Tibial artery (tissue), 4 donors: ENCODE results near the gene C9orf57.
A peak's percentile ranks its signal among the peaks of the same experiment; 100 is the strongest.

Source experiments
- DNase-seq, 2 donors: peaks; one replicate each; pipeline ENCODE4 v3.0.0-alpha.2; 2019
- H3K27ac ChIP-seq, 2 donors: fragments of 200-600 bp; sonication (generic) in 1 of 2; 1 replicate in 1 of 2; 2 replicates in 1 of 2; pipeline ENCODE4 v1.5.1; 2018 to 2019; ENCODE audit warnings: mild to moderate bottlenecking in 1 of 2
- H3K27me3 ChIP-seq, 2 donors: fragments of 200-600 bp; sonication (generic) in 1 of 2; one replicate each; pipeline versions ENCODE4 v1.5.1 to v1.6.0; 2016 to 2019
- H3K36me3 ChIP-seq, 3 donors: fragments of 200-600 bp; sonication (generic) in 2 of 3; one replicate each; pipeline ENCODE4 v1.5.1; 2016 to 2019; ENCODE audit warnings: mild to moderate bottlenecking in 2 of 3
- H3K4me1 ChIP-seq, 4 donors: fragments of 200-600 bp; sonication (generic) in 2 of 4; 1 replicate in 3 of 4; 2 replicates in 1 of 4; pipeline ENCODE4 v1.5.1; 2016 to 2019
- H3K4me3 ChIP-seq, 2 donors: fragments of 200-600 bp; sonication (generic) in 1 of 2; 1 replicate in 1 of 2; 2 replicates in 1 of 2; pipeline ENCODE4 v1.5.1; 2018 to 2019; ENCODE audit warnings: mild to moderate bottlenecking in 2 of 2
- H3K9me3 ChIP-seq, 3 donors: fragments of 200-600 bp; sonication (generic) in 1 of 3; one replicate each; pipeline ENCODE4 v1.5.1; 2016 to 2019
- intact Hi-C: fragments of 100-400 bp; cut with DNase I; formaldehyde crosslinking; loops from one replicate; pipeline ENCODE4 v1.15.0; 2023; ENCODE audit warnings: low total_unique reads
- TF ChIP-seq, protein P1 (sequence below), 2 experiments: fragments of 200-600 bp in 1 of 2; fragments of 450-650 bp in 1 of 2; IDR thresholded peaks; one replicate each; pipeline ENCODE4 v1.5.1; 2017 to 2019; ENCODE audit warnings: antibody characterized with exemption in 2 of 2, mild to moderate bottlenecking in 1 of 2, moderate library complexity in 1 of 2

Gene C9orf57

DNA sequence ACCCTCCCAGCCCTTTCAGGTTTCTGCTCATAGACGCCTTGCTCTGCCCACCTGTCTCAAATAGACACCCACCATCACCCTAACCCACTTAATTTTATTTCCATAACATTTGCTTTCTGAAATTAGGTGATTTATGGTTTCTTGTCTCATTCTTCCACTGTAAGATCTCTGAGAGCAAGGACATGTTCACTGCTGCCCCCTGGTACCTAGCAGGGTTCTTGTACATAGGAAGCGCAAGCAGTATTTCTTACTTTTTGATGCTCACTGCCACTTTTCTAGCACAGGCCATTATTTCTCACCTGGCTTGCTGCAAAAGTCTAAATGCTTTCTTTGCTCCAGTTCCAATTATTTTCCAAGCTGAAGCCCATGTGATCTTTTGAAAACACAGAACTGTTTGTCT lies 16.8 kb downstream of the C9orf57 start:
- H3K9me3 ChIP-seq: no peaks in the 10 kb centered on the region
- H3K4me1 ChIP-seq: peaks cover 0 to 10% (median 0%) of the 10 kb centered on the region in 4 donors
- TF ChIP-seq, protein P1, sequence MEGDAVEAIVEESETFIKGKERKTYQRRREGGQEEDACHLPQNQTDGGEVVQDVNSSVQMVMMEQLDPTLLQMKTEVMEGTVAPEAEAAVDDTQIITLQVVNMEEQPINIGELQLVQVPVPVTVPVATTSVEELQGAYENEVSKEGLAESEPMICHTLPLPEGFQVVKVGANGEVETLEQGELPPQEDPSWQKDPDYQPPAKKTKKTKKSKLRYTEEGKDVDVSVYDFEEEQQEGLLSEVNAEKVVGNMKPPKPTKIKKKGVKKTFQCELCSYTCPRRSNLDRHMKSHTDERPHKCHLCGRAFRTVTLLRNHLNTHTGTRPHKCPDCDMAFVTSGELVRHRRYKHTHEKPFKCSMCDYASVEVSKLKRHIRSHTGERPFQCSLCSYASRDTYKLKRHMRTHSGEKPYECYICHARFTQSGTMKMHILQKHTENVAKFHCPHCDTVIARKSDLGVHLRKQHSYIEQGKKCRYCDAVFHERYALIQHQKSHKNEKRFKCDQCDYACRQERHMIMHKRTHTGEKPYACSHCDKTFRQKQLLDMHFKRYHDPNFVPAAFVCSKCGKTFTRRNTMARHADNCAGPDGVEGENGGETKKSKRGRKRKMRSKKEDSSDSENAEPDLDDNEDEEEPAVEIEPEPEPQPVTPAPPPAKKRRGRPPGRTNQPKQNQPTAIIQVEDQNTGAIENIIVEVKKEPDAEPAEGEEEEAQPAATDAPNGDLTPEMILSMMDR (IDR thresholded peaks at IDR 0.05): no peak
- DNase-seq: no peak
- no peaks in the 10 kb centered on the region for H3K27me3 ChIP-seq
- H3K36me3 ChIP-seq: no peaks in the 10 kb centered on the region
- no peak overlapping the region for H3K27ac ChIP-seq
- intact Hi-C loops: no loop called here
- no peak overlapping the region for H3K4me3 ChIP-seq

- Histone ChIP-seq H3K27me3 (no peaks in the 10 kb centered on the region), H3K4me1 (peaks cover 0 to 10% (median 0%) of the 10 kb centered on the region in 4 donors), H3K9me3 (no peaks in the 10 kb centered on the region), H3K27ac (no peak overlapping the region), H3K4me3 (no peak overlapping the region), H3K36me3 (no peaks in the 10 kb centered on the region)
- TF ChIP-seq, protein P1 (IDR thresholded peaks at IDR 0.05): no peak
- DNase-seq: no peak
- intact Hi-C loops: no loop called here
These were observed 17.5 kb downstream of the C9orf57 start for GRCh38 chr9:72042928-72043327.

- no peak overlapping the region for H3K27ac ChIP-seq
- H3K4me3 ChIP-seq: no peak overlapping the region
- peak; percentile 65 to 73 for DNase-seq
- H3K27me3 ChIP-seq: no peaks in the 10 kb centered on the region
- peaks cover 0 to 10% (median 0%) of the 10 kb centered on the region in 4 donors for H3K4me1 ChIP-seq
- intact Hi-C loops: no loop called here
- H3K36me3 ChIP-seq: no peaks in the 10 kb centered on the region
- TF ChIP-seq, protein P1 (IDR thresholded peaks at IDR 0.05): no peak
- no peaks in the 10 kb centered on the region for H3K9me3 ChIP-seq
These were observed 18.6 kb downstream of the C9orf57 start for GRCh38 chr9:72041775-72042194.

GRCh38 chr9:72041369-72041768 lies 19.0 kb downstream of the C9orf57 start:
- TF ChIP-seq, protein P1 (IDR thresholded peaks at IDR 0.05): no peak
- Histone ChIP-seq H3K27me3 (no peaks in the 10 kb centered on the region), H3K36me3 (no peaks in the 10 kb centered on the region), H3K4me1 (peaks cover 0 to 10% (median 0%) of the 10 kb centered on the region in 4 donors), H3K9me3 (no peaks in the 10 kb centered on the region), H3K4me3 (no peak overlapping the region), H3K27ac (no peak overlapping the region)
- no peak for DNase-seq
- intact Hi-C loops: no loop called here

GRCh38 chr9:72039532-72039931 lies 20.9 kb downstream of the C9orf57 start:
- TF ChIP-seq, protein P1 (IDR thresholded peaks at IDR 0.05): no peak
- Histone ChIP-seq H3K27ac (no peak overlapping the region), H3K4me3 (no peak overlapping the region), H3K36me3 (no peaks in the 10 kb centered on the region), H3K4me1 (peaks cover 0 to 10% (median 0%) of the 10 kb centered on the region in 4 donors), H3K9me3 (no peaks in the 10 kb centered on the region), H3K27me3 (no peaks in the 10 kb centered on the region)
- no peak for DNase-seq
- intact Hi-C loops: no loop called here

DNA sequence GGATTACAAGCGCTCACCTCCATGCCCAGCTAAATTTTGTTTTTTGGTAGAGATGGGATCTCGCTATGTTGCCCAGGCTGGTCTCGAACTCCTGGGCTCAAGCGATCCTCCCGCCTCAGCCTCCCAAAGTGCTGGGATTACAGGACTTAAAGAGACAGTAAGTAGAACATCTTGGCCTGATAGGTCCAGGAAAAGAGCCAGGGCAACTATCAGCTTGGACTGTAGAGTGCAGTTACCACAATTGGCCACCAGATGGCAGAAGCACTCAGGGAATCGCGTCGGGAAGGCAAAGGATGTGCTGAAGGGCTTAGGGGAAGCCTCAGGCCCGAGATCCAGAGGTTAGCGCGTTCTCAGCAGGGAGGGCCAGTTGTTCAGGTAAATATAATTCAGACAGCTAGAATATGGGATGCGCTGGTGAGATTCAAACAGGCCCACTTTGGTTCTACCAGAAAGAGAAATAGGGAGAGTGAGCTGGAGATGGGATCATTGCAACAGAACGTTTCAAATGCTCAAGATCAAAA lies 21.5 kb downstream of the C9orf57 start:
- DNase-seq: peak; percentile 72 to 80
- Histone ChIP-seq H3K9me3 (no peaks in the 10 kb centered on the region), H3K27ac (no peak overlapping the region), H3K4me3 (no peak overlapping the region), H3K36me3 (no peaks in the 10 kb centered on the region), H3K27me3 (no peaks in the 10 kb centered on the region), H3K4me1 (peaks cover 0 to 10% (median 0%) of the 10 kb centered on the region in 4 donors)
- TF ChIP-seq, protein P1 (IDR thresholded peaks at IDR 0.05): peak; percentile 90 to 94
- intact Hi-C loops: no loop called here
